Fibroblast of the aortic adventitia (primary cell): Measurements from ENCODE around the gene ARL2BP. TPM values are rescaled to one million over a fixed set of nuclear protein-coding genes. Genes with fewer than 3 reads are reported as not detected.

Source experiments
- DNase-seq: peaks from one replicate; pipeline ENCODE4 v3.0.0-alpha.2; 2010; ENCODE audit warnings: low read depth
- H3K4me3 ChIP-seq: 2 replicates; pipeline ENCODE4 v1.5.1; 2011; ENCODE audit warnings: low read depth, mild to moderate bottlenecking, control low read depth, low read length, moderate library complexity
- total RNA-seq: library from RNA; depleted of rRNA; stranded (reverse); fragments of >200 nt; gene quantifications from 2 replicates; pipeline ENCODE4 v1.2.3, GENCODE V29; 2012; ENCODE audit warnings: low replicate concordance
- TF ChIP-seq, protein P1 (sequence below): IDR thresholded peaks from 2 replicates; pipeline ENCODE4 v1.5.1; 2011; ENCODE audit warnings: mild to moderate bottlenecking, low read length, control low read depth, inconsistent platforms; ENCODE audit not compliant: insufficient read depth

Gene ARL2BP
- total RNA-seq, 1 donor = 127 TPM

- TF ChIP-seq, protein P1, sequence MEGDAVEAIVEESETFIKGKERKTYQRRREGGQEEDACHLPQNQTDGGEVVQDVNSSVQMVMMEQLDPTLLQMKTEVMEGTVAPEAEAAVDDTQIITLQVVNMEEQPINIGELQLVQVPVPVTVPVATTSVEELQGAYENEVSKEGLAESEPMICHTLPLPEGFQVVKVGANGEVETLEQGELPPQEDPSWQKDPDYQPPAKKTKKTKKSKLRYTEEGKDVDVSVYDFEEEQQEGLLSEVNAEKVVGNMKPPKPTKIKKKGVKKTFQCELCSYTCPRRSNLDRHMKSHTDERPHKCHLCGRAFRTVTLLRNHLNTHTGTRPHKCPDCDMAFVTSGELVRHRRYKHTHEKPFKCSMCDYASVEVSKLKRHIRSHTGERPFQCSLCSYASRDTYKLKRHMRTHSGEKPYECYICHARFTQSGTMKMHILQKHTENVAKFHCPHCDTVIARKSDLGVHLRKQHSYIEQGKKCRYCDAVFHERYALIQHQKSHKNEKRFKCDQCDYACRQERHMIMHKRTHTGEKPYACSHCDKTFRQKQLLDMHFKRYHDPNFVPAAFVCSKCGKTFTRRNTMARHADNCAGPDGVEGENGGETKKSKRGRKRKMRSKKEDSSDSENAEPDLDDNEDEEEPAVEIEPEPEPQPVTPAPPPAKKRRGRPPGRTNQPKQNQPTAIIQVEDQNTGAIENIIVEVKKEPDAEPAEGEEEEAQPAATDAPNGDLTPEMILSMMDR = no peak
- H3K4me3 ChIP-seq = peak overlapping the region; percentile 79
- DNase-seq = peak; percentile 20
Measured at GRCh38 chr16:57245472-57246113, 534 bp downstream of the ARL2BP start.

- no peak for DNase-seq
- H3K4me3 ChIP-seq = no peak overlapping the region
- TF ChIP-seq, protein P1 = no peak
Measured at GRCh38 chr16:57251352-57251751, 6.3 kb downstream of the ARL2BP start.

DNA sequence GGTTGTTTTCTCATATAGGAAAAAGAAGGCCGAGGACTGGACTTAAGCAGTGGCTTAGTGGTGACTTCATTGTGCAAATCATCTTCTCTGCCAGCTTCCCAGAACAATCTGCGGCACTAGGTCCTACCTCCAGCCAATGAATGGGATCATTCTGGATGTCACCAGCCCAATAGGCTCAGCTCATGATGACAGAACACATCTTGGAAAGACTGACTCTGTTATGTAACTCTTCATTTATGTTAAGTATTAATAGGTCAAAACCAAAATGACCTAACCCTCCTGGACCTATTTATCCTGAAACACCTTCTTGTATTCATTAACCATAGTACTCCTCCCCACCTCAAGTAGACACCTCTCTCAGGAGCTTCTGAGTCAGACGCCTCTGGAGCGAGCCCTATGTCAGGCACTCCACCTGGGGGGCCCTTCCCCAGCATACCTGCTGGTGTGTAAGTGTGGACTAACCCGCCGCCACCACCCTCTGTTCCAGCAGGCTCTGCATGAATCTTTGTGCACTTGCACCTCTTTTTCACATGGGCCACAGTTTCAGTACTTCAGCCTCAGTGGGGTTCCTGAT is 7.2 kb downstream of the ARL2BP start:
- no peak overlapping the region for H3K4me3 ChIP-seq
- TF ChIP-seq, protein P1 = no peak
- no peak for DNase-seq

- DNase-seq = no peak
- TF ChIP-seq, protein P1 = no peak
- H3K4me3 ChIP-seq = no peak overlapping the region
Measured at GRCh38 chr16:57253466-57253865, 8.4 kb downstream of the ARL2BP start.

DNA sequence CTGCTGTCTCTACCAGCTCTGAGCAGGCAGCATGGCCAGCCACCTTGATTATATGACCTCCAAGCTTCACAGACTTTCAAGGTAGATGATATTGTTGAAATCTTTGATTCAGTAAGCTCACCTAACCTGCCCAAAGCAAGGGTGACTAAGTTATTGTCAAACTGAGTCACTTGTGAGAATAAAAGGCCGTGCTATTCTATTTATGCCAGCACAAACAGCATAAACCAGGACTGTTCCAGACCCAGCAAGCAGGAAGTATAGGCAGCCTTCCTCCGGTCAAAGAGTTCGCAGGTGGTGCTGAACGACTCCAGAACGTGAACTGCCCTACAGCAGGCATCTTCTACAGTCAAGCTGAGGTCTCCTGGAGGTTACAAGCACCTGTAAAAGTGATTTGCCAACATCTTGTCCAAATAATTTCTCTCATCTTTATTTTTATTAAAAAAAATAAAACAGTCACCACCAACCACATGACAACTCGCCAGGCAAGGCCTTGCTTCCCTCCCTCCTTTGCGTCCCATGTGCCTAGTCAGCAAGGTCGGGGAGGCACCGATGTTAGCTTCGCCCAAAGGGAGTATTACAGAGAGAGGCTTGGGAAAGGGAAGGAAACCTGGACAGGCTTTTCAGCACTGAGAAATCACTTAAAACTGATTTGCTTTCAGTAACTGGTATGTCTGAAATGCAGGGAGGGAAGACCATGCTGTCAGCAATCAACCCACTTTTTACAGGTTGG is 10.8 kb downstream of the ARL2BP start:
- TF ChIP-seq, protein P1 = no peak
- DNase-seq = no peak

DNA sequence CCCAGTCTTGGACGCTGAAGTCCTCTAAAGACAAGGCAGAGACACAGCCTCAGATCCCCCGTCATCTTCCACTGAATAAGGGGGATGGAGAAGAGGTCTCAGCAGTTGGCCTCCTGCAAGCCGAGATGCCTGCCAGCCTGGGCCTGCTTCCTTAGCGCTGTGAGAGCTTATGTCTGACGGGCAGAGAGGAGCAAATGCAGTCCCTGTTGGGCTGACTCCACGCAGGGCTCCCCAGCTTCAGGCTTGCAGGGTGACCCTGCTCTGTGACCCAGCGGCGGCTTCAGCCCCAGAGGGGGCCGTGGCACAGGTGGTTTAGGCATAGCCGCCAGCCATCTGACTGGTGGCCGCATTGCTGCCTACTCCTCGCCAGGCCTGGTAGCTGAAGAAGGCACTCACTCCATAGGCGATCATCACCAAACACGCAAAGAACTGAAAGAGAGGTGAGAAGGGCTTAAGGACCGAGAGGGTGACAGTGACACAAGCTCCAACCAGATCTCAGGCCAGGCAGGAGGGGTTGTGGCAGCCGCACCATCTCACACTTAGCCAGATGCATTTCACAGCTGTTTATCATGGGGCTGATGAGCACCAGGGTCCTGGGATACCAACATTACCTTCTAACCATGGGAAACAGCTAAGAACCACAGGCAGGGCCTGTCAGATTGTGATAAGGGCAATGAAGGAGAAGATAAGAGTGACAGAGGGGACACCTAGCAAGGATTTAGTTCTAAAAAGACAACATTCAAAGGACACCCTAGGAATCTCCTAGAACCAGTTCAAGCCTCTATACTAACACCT is 11.7 kb downstream of the ARL2BP start:
- DNase-seq = no peak
- TF ChIP-seq, protein P1 = no peak
- no peak overlapping the region for H3K4me3 ChIP-seq

More for the DNA sequence above, 10.8 kb downstream of the ARL2BP start:
- no peak overlapping the region for H3K4me3 ChIP-seq
